ENCODE data around the gene JAZF1. TPM values are rescaled to one million over a fixed set of nuclear protein-coding genes. Genes with fewer than 3 reads are reported as not detected.

Gene JAZF1
- total RNA-seq, 4 donors from 2014 or later = 1.6 to 8.6 (median 5.3) TPM

GRCh38 chr7:28132959-28133870, 47.4 kb downstream of the JAZF1 start:
- H3K4me3 ChIP-seq = no peak overlapping the region
- no peaks in the 10 kb centered on the region for H3K27me3 ChIP-seq
- in situ Hi-C loops (cut with MboI; ENCODE audit: low sequenced_read_pairs in 4 of 4) = no loop called here
- H3K36me3 ChIP-seq = no peaks in the 10 kb centered on the region
- TF ChIP-seq, protein P1, sequence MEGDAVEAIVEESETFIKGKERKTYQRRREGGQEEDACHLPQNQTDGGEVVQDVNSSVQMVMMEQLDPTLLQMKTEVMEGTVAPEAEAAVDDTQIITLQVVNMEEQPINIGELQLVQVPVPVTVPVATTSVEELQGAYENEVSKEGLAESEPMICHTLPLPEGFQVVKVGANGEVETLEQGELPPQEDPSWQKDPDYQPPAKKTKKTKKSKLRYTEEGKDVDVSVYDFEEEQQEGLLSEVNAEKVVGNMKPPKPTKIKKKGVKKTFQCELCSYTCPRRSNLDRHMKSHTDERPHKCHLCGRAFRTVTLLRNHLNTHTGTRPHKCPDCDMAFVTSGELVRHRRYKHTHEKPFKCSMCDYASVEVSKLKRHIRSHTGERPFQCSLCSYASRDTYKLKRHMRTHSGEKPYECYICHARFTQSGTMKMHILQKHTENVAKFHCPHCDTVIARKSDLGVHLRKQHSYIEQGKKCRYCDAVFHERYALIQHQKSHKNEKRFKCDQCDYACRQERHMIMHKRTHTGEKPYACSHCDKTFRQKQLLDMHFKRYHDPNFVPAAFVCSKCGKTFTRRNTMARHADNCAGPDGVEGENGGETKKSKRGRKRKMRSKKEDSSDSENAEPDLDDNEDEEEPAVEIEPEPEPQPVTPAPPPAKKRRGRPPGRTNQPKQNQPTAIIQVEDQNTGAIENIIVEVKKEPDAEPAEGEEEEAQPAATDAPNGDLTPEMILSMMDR (IDR thresholded peaks at IDR 0.05 in 4 of 5, conservative IDR thresholded peaks at IDR 0.05 in 1 of 5) = no peak
- no peak for TF ChIP-seq POLR2A (IDR thresholded peaks at IDR 0.05)
- no peak overlapping the region for H3K27ac ChIP-seq
- no peaks in the 10 kb centered on the region for H3K9me3 ChIP-seq
- ATAC-seq (no peak), DNase-seq (no peak)
- intact Hi-C loops (cut with DNase I; ENCODE audit: low total_unique reads) = no loop called here
- peaks cover 0 to 8% of the 10 kb centered on the region in 2 donors for H3K4me1 ChIP-seq

DNA sequence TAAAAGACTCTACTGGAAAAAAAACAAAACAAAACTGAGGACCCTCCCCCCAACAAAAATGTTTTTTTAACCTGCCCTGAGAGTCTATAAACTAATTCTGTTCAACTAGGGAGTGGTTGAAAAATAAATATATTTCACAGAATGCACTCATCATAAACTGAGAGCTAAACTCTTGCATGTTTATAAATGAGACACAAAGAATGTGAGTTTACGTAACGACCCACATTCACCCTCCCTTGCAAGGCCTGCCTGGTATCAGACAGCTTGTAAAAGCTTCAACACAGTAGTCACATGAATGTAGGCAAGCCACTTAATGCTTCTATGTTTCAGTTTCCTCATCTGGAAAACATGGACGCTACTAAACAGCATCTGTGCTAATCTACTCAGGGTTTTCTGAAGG, 50.3 kb downstream of the JAZF1 start:
- H3K36me3 ChIP-seq = no peaks in the 10 kb centered on the region
- DNase-seq (no peak), ATAC-seq (no peak)
- H3K27ac ChIP-seq = no peak overlapping the region
- peaks cover 0 to 3% of the 10 kb centered on the region in 2 donors for H3K4me1 ChIP-seq
- no peak overlapping the region for H3K4me3 ChIP-seq
- intact Hi-C loops (cut with DNase I; ENCODE audit: low total_unique reads) (no loop called here), in situ Hi-C loops (cut with MboI; ENCODE audit: low sequenced_read_pairs in 4 of 4) (no loop called here)
- no peaks in the 10 kb centered on the region for H3K27me3 ChIP-seq
- H3K9me3 ChIP-seq = no peaks in the 10 kb centered on the region
- TF ChIP-seq, protein P1 (IDR thresholded peaks at IDR 0.05 in 4 of 5, conservative IDR thresholded peaks at IDR 0.05 in 1 of 5) = no peak
- TF ChIP-seq POLR2A (IDR thresholded peaks at IDR 0.05) = no peak

GRCh38 chr7:28128608-28129007, 52.0 kb downstream of the JAZF1 start:
- DNase-seq (no peak), ATAC-seq (no peak)
- TF ChIP-seq, protein P1 (IDR thresholded peaks at IDR 0.05 in 4 of 5, conservative IDR thresholded peaks at IDR 0.05 in 1 of 5) = no peak
- TF ChIP-seq POLR2A (IDR thresholded peaks at IDR 0.05) = no peak
- no peaks in the 10 kb centered on the region for H3K9me3 ChIP-seq
- H3K36me3 ChIP-seq = no peaks in the 10 kb centered on the region
- peaks cover 0 to 7% of the 10 kb centered on the region in 2 donors for H3K4me1 ChIP-seq
- in situ Hi-C loops (cut with MboI; ENCODE audit: low sequenced_read_pairs in 4 of 4) = no loop called here
- no peak overlapping the region for H3K27ac ChIP-seq
- H3K4me3 ChIP-seq = no peak overlapping the region
- no peaks in the 10 kb centered on the region for H3K27me3 ChIP-seq
- intact Hi-C loops (cut with DNase I; ENCODE audit: low total_unique reads) = no loop called here

GRCh38 chr7:28126410-28127041, 54.1 kb downstream of the JAZF1 start:
- peaks cover 0 to 7% of the 10 kb centered on the region in 2 donors for H3K4me1 ChIP-seq

More at GRCh38 chr7:28126410-28127041, 54.1 kb downstream of the JAZF1 start:
- DNase-seq (no peak), ATAC-seq (no peak)
- no peaks in the 10 kb centered on the region for H3K36me3 ChIP-seq
- H3K27me3 ChIP-seq = no peaks in the 10 kb centered on the region
- no peaks in the 10 kb centered on the region for H3K9me3 ChIP-seq
- intact Hi-C loops (cut with DNase I; ENCODE audit: low total_unique reads) (no loop called here), in situ Hi-C loops (cut with MboI; ENCODE audit: low sequenced_read_pairs in 4 of 4) (no loop called here)
- no peak for TF ChIP-seq POLR2A (IDR thresholded peaks at IDR 0.05)
- TF ChIP-seq, protein P1 (IDR thresholded peaks at IDR 0.05 in 4 of 5, conservative IDR thresholded peaks at IDR 0.05 in 1 of 5) = no peak
- no peak overlapping the region for H3K27ac ChIP-seq
- no peak overlapping the region for H3K4me3 ChIP-seq
